Measurements from ENCODE around the gene LHX4.

GRCh38 chr1:180264595-180264994 lies 34.5 kb downstream of the LHX4 start:
- no peak for TF ChIP-seq CTCF (IDR thresholded peaks at IDR 0.05)
- no peak for TF ChIP-seq POLR2AphosphoS5 (IDR thresholded peaks at IDR 0.05)

Measured in gastroesophageal sphincter (tissue), 3 donors.